Cardiac fibroblast (primary cell): ENCODE data around the gene PEAK3.
A peak's percentile ranks its signal among the peaks of the same experiment; 100 is the strongest.

Source experiments
- DNase-seq, 2 donors: peaks; one replicate each; pipeline versions ENCODE4 v3.0.0 to v3.0.0-alpha.2; 2010; ENCODE audit warnings: low read depth in 2 of 2
- H3K4me3 ChIP-seq, 2 donors: replicated peaks in 1 of 2; 1 replicate in 1 of 2; 2 replicates in 1 of 2; pipeline ENCODE4 v1.5.1; 2011; ENCODE audit warnings: low read depth in 2 of 2, low read length in 2 of 2, mild to moderate bottlenecking in 2 of 2, moderate library complexity in 1 of 2
- CTCF ChIP-seq: IDR thresholded peaks from one replicate; pipeline ENCODE4 v1.5.1; 2011; ENCODE audit warnings: low read depth, mild to moderate bottlenecking, low read length, inconsistent platforms

Gene PEAK3

GRCh38 chr19:2280633-2281264, 1.2 kb downstream of the PEAK3 start:
- TF ChIP-seq CTCF = no peak
- no peak for DNase-seq
- H3K4me3 ChIP-seq = no peak overlapping the region

- TF ChIP-seq CTCF = no peak
- H3K4me3 ChIP-seq = no peak overlapping the region
- DNase-seq = no peak
These were observed 3.4 kb downstream of the PEAK3 start for GRCh38 chr19:2278459-2279158.

GRCh38 chr19:2277138-2277537, 4.8 kb downstream of the PEAK3 start:
- no peak for DNase-seq
- H3K4me3 ChIP-seq = no peak overlapping the region
- no peak for TF ChIP-seq CTCF

GRCh38 chr19:2276429-2276986, 5.5 kb downstream of the PEAK3 start:
- DNase-seq = no peak
- TF ChIP-seq CTCF = no peak
- no peak overlapping the region for H3K4me3 ChIP-seq

- no peak overlapping the region for H3K4me3 ChIP-seq
- no peak for TF ChIP-seq CTCF
- no peak for DNase-seq
These were observed 6.2 kb downstream of the PEAK3 start for GRCh38 chr19:2275588-2276428.

- TF ChIP-seq CTCF = peak; percentile 79
- H3K4me3 ChIP-seq = no peak overlapping the region
- DNase-seq = peak; percentile 75 to 77
These were observed 6.9 kb downstream of the PEAK3 start for GRCh38 chr19:2274931-2275535.
